HEK293T (cell line): ENCODE data around the gene CHP2.

ENCODE experiments used
- CTCF ChIA-PET: fragments of 350-600 bp; formaldehyde crosslinking; extraction: SDS; loops from one replicate; lab custom pipeline; 2021; ENCODE audit warnings: antibody characterized with exemption, inconsistent platforms; lab: Yijun Ruan, JAX
- POLR2A ChIA-PET: fragments of 350-600 bp; formaldehyde crosslinking; extraction: SDS; loops from one replicate; lab custom pipeline; 2020; ENCODE audit warnings: antibody characterized with exemption, inconsistent platforms; lab: Yijun Ruan, JAX
- DNase-seq: peaks from one replicate; pipeline ENCODE4 v3.0.0; 2012; ENCODE audit warnings: mixed read lengths; ENCODE audit errors: extremely low spot score
- ARNT ChIP-seq: fragments of 450-650 bp; IDR thresholded peaks from 2 replicates; pipeline ENCODE4 v1.6.1; 2017; ENCODE audit warnings: mild to moderate bottlenecking
- BHLHE40 ChIP-seq: fragments of 450-650 bp; IDR thresholded peaks from 2 replicates; pipeline ENCODE4 v1.6.1; 2016; ENCODE audit warnings: mild to moderate bottlenecking, moderate library complexity, borderline replicate concordance
- CTBP1 ChIP-seq: fragments of 450-650 bp; IDR thresholded peaks from 2 replicates; pipeline ENCODE4 v1.6.1; 2016; ENCODE audit warnings: borderline replicate concordance
- ELF4 ChIP-seq: fragments of 450-650 bp; IDR thresholded peaks from 2 replicates; pipeline ENCODE4 v1.6.1; 2017; ENCODE audit warnings: antibody characterized with exemption
- FOXA1 ChIP-seq: fragments of 450-650 bp; IDR thresholded peaks from 2 replicates; pipeline ENCODE4 v1.6.1; 2016; ENCODE audit warnings: mild to moderate bottlenecking
- FOXK2 ChIP-seq: fragments of 450-650 bp; IDR thresholded peaks from 2 replicates; pipeline ENCODE4 v1.6.1; 2016; ENCODE audit warnings: mild to moderate bottlenecking
- FOXM1 ChIP-seq: fragments of 450-650 bp; IDR thresholded peaks from 2 replicates; pipeline ENCODE4 v1.6.1; 2017; ENCODE audit warnings: mild to moderate bottlenecking, borderline replicate concordance
- HDGF ChIP-seq: fragments of 450-650 bp; IDR thresholded peaks from 2 replicates; pipeline ENCODE4 v1.6.1; 2017; ENCODE audit warnings: antibody characterized with exemption, borderline replicate concordance
- L3MBTL2 ChIP-seq: fragments of 450-650 bp; conservative IDR thresholded peaks from 2 replicates; pipeline ENCODE4 v1.6.1; 2016; ENCODE audit warnings: mild to moderate bottlenecking
- LEF1 ChIP-seq: fragments of 450-650 bp; IDR thresholded peaks from 2 replicates; pipeline ENCODE4 v1.6.1; 2017; ENCODE audit warnings: mild to moderate bottlenecking, borderline replicate concordance
- NFRKB ChIP-seq: fragments of 450-650 bp; IDR thresholded peaks from 2 replicates; pipeline ENCODE4 v1.6.1; 2016; ENCODE audit warnings: mild to moderate bottlenecking, moderate library complexity
- SP1 ChIP-seq: fragments of 450-650 bp; IDR thresholded peaks from 2 replicates; pipeline ENCODE4 v1.6.1; 2017
- SUZ12 ChIP-seq: fragments of 450-650 bp; IDR thresholded peaks from 2 replicates; pipeline ENCODE4 v1.6.1; 2016; ENCODE audit warnings: mild to moderate bottlenecking
- TARDBP ChIP-seq: fragments of 450-650 bp; IDR thresholded peaks from 2 replicates; pipeline ENCODE4 v1.6.1; 2016
- ZNF384 ChIP-seq: fragments of 450-650 bp; IDR thresholded peaks from 2 replicates; pipeline ENCODE4 v1.6.1; 2016
- TF ChIP-seq, protein P1 (sequence below): fragments of 450-650 bp; IDR thresholded peaks from 2 replicates; pipeline ENCODE4 v1.6.1; 2016

The CHP2 gene

DNA sequence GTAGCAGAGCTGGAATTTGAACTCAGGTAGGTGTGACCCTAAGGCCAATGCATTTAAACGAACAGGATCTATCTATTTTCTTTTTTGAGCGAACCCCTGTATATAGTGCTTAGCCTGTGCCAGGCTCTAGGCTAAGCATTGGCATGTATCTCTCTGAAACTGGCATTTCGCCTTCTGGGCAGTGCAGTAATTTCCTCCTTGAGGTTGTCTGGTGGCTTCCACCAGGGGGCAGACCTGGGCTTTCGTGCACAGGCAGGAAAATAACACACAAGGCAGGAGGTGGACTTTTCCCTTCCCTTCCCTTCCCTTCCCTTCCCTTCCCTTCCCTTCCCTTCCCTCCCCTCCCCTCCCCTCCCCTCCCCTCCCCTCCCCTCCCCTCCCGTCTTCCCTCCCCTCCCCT lies 46.6 kb downstream of the CHP2 start:
- ChIA-PET CTCF (interaction anchor here (0.7 to 1.2 kb wide), 2 partner anchors 9 to 209 kb away, joined by 4 to 6 read pairs; no protein-coding TSS in a partner anchor), POLR2A (no interaction called here)
- no peak for TF ChIP-seq SP1
- no peak for TF ChIP-seq BHLHE40
- TF ChIP-seq FOXK2, result no peak
- no peak for TF ChIP-seq FOXA1
- TF ChIP-seq ZNF384, result no peak
- no peak for TF ChIP-seq FOXM1
- no peak for TF ChIP-seq SUZ12
- no peak for TF ChIP-seq LEF1
- no peak for TF ChIP-seq ARNT
- TF ChIP-seq HDGF, result no peak
- peak; percentile 73 for DNase-seq

DNA sequence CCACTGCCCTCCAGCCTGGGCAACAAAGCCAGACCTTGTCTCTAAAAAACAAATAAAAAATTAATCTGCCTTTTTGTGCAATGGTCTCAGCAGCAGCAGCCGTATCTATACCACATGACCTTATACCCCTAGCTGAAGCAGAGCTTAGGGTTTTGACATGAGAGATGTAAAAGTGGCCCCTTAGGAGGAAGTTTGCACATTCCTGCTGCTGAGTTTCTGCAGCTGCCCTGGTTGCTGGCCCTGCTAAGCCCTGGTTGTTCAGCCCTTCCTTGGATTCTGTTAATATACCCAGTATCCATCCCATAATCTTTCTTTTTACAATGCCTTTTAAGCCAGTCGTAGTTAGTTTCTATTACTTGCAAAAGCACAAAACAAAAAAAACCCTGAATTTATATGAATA lies 48.0 kb downstream of the CHP2 start:
- ChIA-PET CTCF (interaction anchor here (0.6 to 2.1 kb wide), 9 partner anchors 8 to 704 kb away, joined by 3 to 9 read pairs (median 4); partner anchors contain the start of gene CHP2), POLR2A (no interaction called here)
- DNase-seq, result no peak

DNA sequence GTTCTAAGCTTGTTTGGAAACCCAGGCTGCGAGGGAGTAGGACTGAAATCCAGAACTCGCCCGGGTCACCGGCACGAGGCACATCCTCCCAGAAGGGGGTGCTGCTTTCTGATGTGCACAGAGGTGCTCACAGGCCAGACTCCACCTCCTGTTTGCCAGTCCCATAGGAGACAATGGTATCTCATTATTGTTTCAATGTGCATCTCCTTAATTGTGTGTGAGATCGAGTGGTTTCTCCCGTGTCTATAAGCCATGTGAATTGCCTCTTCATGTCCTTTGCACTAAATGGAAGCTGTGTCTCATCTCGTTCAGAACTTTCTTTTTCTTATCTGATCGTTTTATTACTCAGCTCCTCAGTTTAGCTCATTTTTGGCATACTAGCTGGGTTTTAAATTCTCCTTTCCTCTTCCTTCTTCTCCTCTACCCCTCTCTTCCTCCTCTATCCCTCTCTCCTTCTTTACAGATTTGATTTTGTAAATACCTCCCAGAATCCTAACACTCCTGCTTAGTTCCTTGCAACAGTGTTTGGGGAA lies 48.8 kb downstream of the CHP2 start:
- POLR2A ChIA-PET, result no interaction called here
- TF ChIP-seq FOXA1 (no peak), FOXM1 (no peak), BHLHE40 (no peak), SUZ12 (no peak), LEF1 (no peak), FOXK2 (no peak), NFRKB (no peak), ZNF384 (no peak), TARDBP (no peak), L3MBTL2 (no peak), CTBP1 (no peak), HDGF (no peak), SP1 (no peak)
- TF ChIP-seq, protein P1, sequence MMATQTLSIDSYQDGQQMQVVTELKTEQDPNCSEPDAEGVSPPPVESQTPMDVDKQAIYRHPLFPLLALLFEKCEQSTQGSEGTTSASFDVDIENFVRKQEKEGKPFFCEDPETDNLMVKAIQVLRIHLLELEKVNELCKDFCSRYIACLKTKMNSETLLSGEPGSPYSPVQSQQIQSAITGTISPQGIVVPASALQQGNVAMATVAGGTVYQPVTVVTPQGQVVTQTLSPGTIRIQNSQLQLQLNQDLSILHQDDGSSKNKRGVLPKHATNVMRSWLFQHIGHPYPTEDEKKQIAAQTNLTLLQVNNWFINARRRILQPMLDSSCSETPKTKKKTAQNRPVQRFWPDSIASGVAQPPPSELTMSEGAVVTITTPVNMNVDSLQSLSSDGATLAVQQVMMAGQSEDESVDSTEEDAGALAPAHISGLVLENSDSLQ, result no peak
- CTCF ChIA-PET, result interaction anchor here (0.6 to 2.2 kb wide), 12 partner anchors 9 to 703 kb away, joined by 3 to 10 read pairs (median 4); no protein-coding TSS in a partner anchor

More for the DNA sequence above, 48.0 kb downstream of the CHP2 start:
- no peak for TF ChIP-seq NFRKB
- no peak for TF ChIP-seq FOXA1
- no peak for TF ChIP-seq FOXM1
- TF ChIP-seq, protein P1, result no peak
- TF ChIP-seq ARNT, result no peak
- no peak for TF ChIP-seq SP1
- no peak for TF ChIP-seq ELF4
- TF ChIP-seq LEF1, result no peak
- TF ChIP-seq BHLHE40, result no peak
- TF ChIP-seq TARDBP, result no peak
- TF ChIP-seq SUZ12, result no peak
- TF ChIP-seq HDGF, result no peak
- TF ChIP-seq L3MBTL2, result no peak
- no peak for TF ChIP-seq ZNF384

DNA sequence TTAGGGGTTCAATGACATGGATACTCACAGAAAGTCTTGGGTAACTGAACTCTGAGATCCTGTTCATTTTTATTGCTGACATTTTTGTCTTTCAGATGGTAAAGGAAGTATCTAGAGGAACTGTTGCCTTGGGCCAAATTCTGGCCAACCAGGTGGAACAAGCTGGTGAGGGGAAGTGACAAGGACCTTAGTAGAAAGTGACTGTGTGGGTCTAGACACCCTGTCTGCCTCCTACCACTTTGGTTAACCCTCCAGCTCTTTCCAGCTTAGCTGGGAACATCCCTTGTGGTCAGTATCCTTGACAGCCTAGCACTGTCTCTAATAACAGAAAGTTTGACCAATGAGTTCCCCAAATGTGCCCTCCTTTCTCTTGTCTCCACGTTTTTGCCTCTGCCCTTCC lies 52.2 kb downstream of the CHP2 start:
- TF ChIP-seq CTBP1 (no peak), TARDBP (no peak), ZNF384 (no peak), LEF1 (no peak), SUZ12 (no peak), FOXA1 (no peak), FOXK2 (no peak), FOXM1 (no peak), BHLHE40 (no peak), ELF4 (no peak), L3MBTL2 (no peak), HDGF (no peak)
- TF ChIP-seq, protein P1, result no peak
- no peak for DNase-seq
- POLR2A ChIA-PET, result no interaction called here
- CTCF ChIA-PET, result interaction anchor here (1.7 kb wide), 1 partner anchor 203 kb away, joined by 4 read pairs; no protein-coding TSS in a partner anchor

More for the DNA sequence above, 48.8 kb downstream of the CHP2 start:
- peak; percentile 65 for DNase-seq
